SK-N-MC (cell line): ENCODE measurements around the gene ITGB5.

Experiments used
- EZH2 ChIP-seq: fragments of 200-600 bp; sonication (generic); IDR thresholded peaks from one replicate; pipeline ENCODE4 v1.6.1; 2017; ENCODE audit warnings: antibody characterized with exemption
- POLR2AphosphoS5 ChIP-seq: IDR thresholded peaks from 2 replicates; pipeline ENCODE4 v1.6.1; 2012; ENCODE audit warnings: mild to moderate bottlenecking, low read depth, low read length, borderline replicate concordance

- TF ChIP-seq EZH2 (no peak), POLR2AphosphoS5 (no peak)
Observed at GRCh38 chr3:124895756-124896155, 8.6 kb upstream of the ITGB5 start.
